Stimulated activated naive CD8-positive, alpha-beta T cell treated with anti-CD3 and anti-CD28 coated beads, Interleukin-15, Interleukin-2, amounts not matched to agents 100 ng/mL and 50 ng/mL, for 24 hours (primary cell): Measurements from ENCODE around the gene ANKRD42.

ENCODE experiments used
- H3K27ac Mint-ChIP-seq: one replicate; pipeline ENCODE4 v1.8.0; 2021; ENCODE audit warnings: mild to moderate bottlenecking, mixed read lengths
- H3K27me3 Mint-ChIP-seq: one replicate; pipeline ENCODE4 v1.8.0; 2021; ENCODE audit warnings: mixed read lengths
- H3K36me3 Mint-ChIP-seq: one replicate; pipeline ENCODE4 v1.8.0; 2021; ENCODE audit warnings: low read depth, mixed read lengths
- H3K4me1 Mint-ChIP-seq: one replicate; pipeline ENCODE4 v1.8.0; 2021; ENCODE audit warnings: low read depth, mixed read lengths
- H3K4me3 Mint-ChIP-seq: one replicate; pipeline ENCODE4 v1.8.0; 2021; ENCODE audit warnings: mild to moderate bottlenecking, mixed read lengths
- H3K9me3 Mint-ChIP-seq: one replicate; pipeline ENCODE4 v1.8.0; 2021; ENCODE audit warnings: mixed read lengths

Gene ANKRD42

GRCh38 chr11:83161610-83162199, 31.8 kb upstream of the ANKRD42 start:
- no peaks in the 10 kb centered on the region for H3K27me3 Mint-ChIP-seq
- peaks cover 67% of the 10 kb centered on the region for H3K4me1 Mint-ChIP-seq
- peak overlapping the region; percentile 63 for H3K27ac Mint-ChIP-seq
- peak overlapping the region; percentile 99 for H3K4me3 Mint-ChIP-seq
- no peaks in the 10 kb centered on the region for H3K9me3 Mint-ChIP-seq
- peaks cover 81% of the 10 kb centered on the region for H3K36me3 Mint-ChIP-seq

GRCh38 chr11:83162377-83162776, 31.1 kb upstream of the ANKRD42 start:
- Mint-ChIP-seq H3K4me3 (peak overlapping the region; percentile 99), H3K9me3 (no peaks in the 10 kb centered on the region), H3K4me1 (peaks cover 67% of the 10 kb centered on the region), H3K27me3 (no peaks in the 10 kb centered on the region), H3K27ac (peak overlapping the region; percentile 67), H3K36me3 (peaks cover 79% of the 10 kb centered on the region)

- no peak overlapping the region for H3K4me3 Mint-ChIP-seq
- H3K27me3 Mint-ChIP-seq, result no peaks in the 10 kb centered on the region
- H3K27ac Mint-ChIP-seq, result peak overlapping the region; percentile 28
- peaks cover 81% of the 10 kb centered on the region for H3K36me3 Mint-ChIP-seq
- H3K9me3 Mint-ChIP-seq, result no peaks in the 10 kb centered on the region
- peaks cover 85% of the 10 kb centered on the region for H3K4me1 Mint-ChIP-seq
Observed at GRCh38 chr11:83166193-83166866, 27.2 kb upstream of the ANKRD42 start.

GRCh38 chr11:83168756-83169155, 24.8 kb upstream of the ANKRD42 start:
- H3K36me3 Mint-ChIP-seq, result peaks cover 84% of the 10 kb centered on the region
- H3K4me1 Mint-ChIP-seq, result peaks cover 83% of the 10 kb centered on the region
- H3K27me3 Mint-ChIP-seq, result no peaks in the 10 kb centered on the region
- H3K27ac Mint-ChIP-seq, result peak overlapping the region; percentile 3
- no peaks in the 10 kb centered on the region for H3K9me3 Mint-ChIP-seq
- H3K4me3 Mint-ChIP-seq, result no peak overlapping the region

- Mint-ChIP-seq H3K27me3 (no peaks in the 10 kb centered on the region), H3K27ac (no peak overlapping the region), H3K4me1 (peaks cover 85% of the 10 kb centered on the region)
Observed at GRCh38 chr11:83170865-83171264, 22.6 kb upstream of the ANKRD42 start.

GRCh38 chr11:83172551-83172950, 21.0 kb upstream of the ANKRD42 start:
- Mint-ChIP-seq H3K4me3 (no peak overlapping the region), H3K27me3 (no peaks in the 10 kb centered on the region), H3K9me3 (no peaks in the 10 kb centered on the region), H3K27ac (no peak overlapping the region), H3K36me3 (peaks cover 73% of the 10 kb centered on the region), H3K4me1 (peaks cover 85% of the 10 kb centered on the region)

More at GRCh38 chr11:83170865-83171264, 22.6 kb upstream of the ANKRD42 start:
- Mint-ChIP-seq H3K9me3 (no peaks in the 10 kb centered on the region), H3K4me3 (peak overlapping the region; percentile 58), H3K36me3 (peaks cover 74% of the 10 kb centered on the region)

- Mint-ChIP-seq H3K27ac (no peak overlapping the region), H3K36me3 (peaks cover 66% of the 10 kb centered on the region)
Observed at GRCh38 chr11:83174008-83174407, 19.5 kb upstream of the ANKRD42 start.

GRCh38 chr11:83175815-83176214, 17.7 kb upstream of the ANKRD42 start:
- Mint-ChIP-seq H3K4me3 (no peak overlapping the region), H3K27me3 (no peaks in the 10 kb centered on the region), H3K36me3 (peaks cover 60% of the 10 kb centered on the region), H3K27ac (peak overlapping the region; percentile 75), H3K9me3 (no peaks in the 10 kb centered on the region), H3K4me1 (peaks cover 58% of the 10 kb centered on the region)

More at GRCh38 chr11:83174008-83174407, 19.5 kb upstream of the ANKRD42 start:
- peak overlapping the region; percentile 20 for H3K4me3 Mint-ChIP-seq
- no peaks in the 10 kb centered on the region for H3K9me3 Mint-ChIP-seq
- peaks cover 72% of the 10 kb centered on the region for H3K4me1 Mint-ChIP-seq
- H3K27me3 Mint-ChIP-seq, result no peaks in the 10 kb centered on the region

GRCh38 chr11:83181815-83182214, 11.7 kb upstream of the ANKRD42 start:
- Mint-ChIP-seq H3K4me1 (peaks cover 10% of the 10 kb centered on the region), H3K27ac (no peak overlapping the region), H3K36me3 (peaks cover 68% of the 10 kb centered on the region), H3K9me3 (no peaks in the 10 kb centered on the region), H3K27me3 (no peaks in the 10 kb centered on the region), H3K4me3 (no peak overlapping the region)

GRCh38 chr11:83185767-83186166, 7.7 kb upstream of the ANKRD42 start:
- H3K4me3 Mint-ChIP-seq, result no peak overlapping the region
- H3K27ac Mint-ChIP-seq, result no peak overlapping the region
- H3K4me1 Mint-ChIP-seq, result peaks cover 4% of the 10 kb centered on the region
- H3K27me3 Mint-ChIP-seq, result no peaks in the 10 kb centered on the region
- H3K9me3 Mint-ChIP-seq, result no peaks in the 10 kb centered on the region
- peaks cover 74% of the 10 kb centered on the region for H3K36me3 Mint-ChIP-seq

- Mint-ChIP-seq H3K9me3 (no peaks in the 10 kb centered on the region), H3K4me1 (peaks cover 13% of the 10 kb centered on the region), H3K27me3 (no peaks in the 10 kb centered on the region), H3K27ac (no peak overlapping the region), H3K36me3 (peaks cover 78% of the 10 kb centered on the region), H3K4me3 (no peak overlapping the region)
Observed at GRCh38 chr11:83187465-83187864, 6.0 kb upstream of the ANKRD42 start.

GRCh38 chr11:83191491-83191890, 2.0 kb upstream of the ANKRD42 start:
- Mint-ChIP-seq H3K4me1 (peaks cover 41% of the 10 kb centered on the region), H3K27me3 (no peaks in the 10 kb centered on the region), H3K4me3 (peak overlapping the region; percentile 51), H3K36me3 (peaks cover 60% of the 10 kb centered on the region), H3K27ac (peak overlapping the region; percentile 9), H3K9me3 (no peaks in the 10 kb centered on the region)

- Mint-ChIP-seq H3K9me3 (no peaks in the 10 kb centered on the region), H3K4me1 (peaks cover 46% of the 10 kb centered on the region), H3K27ac (peak overlapping the region; percentile 97), H3K27me3 (no peaks in the 10 kb centered on the region), H3K36me3 (peaks cover 55% of the 10 kb centered on the region), H3K4me3 (peak overlapping the region; percentile 99)
Observed at GRCh38 chr11:83191986-83192385, 1.5 kb upstream of the ANKRD42 start.

- Mint-ChIP-seq H3K27ac (peak overlapping the region; percentile 97), H3K4me1 (peaks cover 50% of the 10 kb centered on the region), H3K9me3 (no peaks in the 10 kb centered on the region), H3K36me3 (peaks cover 48% of the 10 kb centered on the region), H3K4me3 (peak overlapping the region; percentile 99), H3K27me3 (no peaks in the 10 kb centered on the region)
Observed at GRCh38 chr11:83192606-83193245, 786 bp upstream of the ANKRD42 start.
